Aorta (tissue), 5 donors: Measurements from ENCODE around the gene ACSS2. TPM values are rescaled to one million over a fixed set of nuclear protein-coding genes. Genes with fewer than 3 reads are reported as not detected.

Experiments
- ATAC-seq: fragments of 200-7000 bp; cut with Tn5 transposase; one replicate; pipeline ENCODE4 v1.9.1; 2022; ENCODE audit warnings: moderate library complexity; ENCODE audit not compliant: low FRiP score
- DNase-seq, 2 donors: peaks; one replicate each; pipeline ENCODE4 v3.0.0-alpha.2; 2020
- H3K27ac ChIP-seq, 2 donors: one replicate each; pipeline ENCODE4 v1.5.1; 2013; ENCODE audit warnings: low read length in 2 of 2, mild to moderate bottlenecking in 2 of 2, moderate library complexity in 2 of 2, control low read depth in 1 of 2, inconsistent platforms in 1 of 2, low read depth in 1 of 2
- H3K27me3 ChIP-seq, 2 donors: one replicate each; pipeline ENCODE4 v1.6.1; 2013; ENCODE audit warnings: control low read depth in 1 of 2, low read length in 1 of 2, mild to moderate bottlenecking in 1 of 2, moderate library complexity in 1 of 2; ENCODE audit not compliant: insufficient read depth in 2 of 2, control insufficient read depth in 1 of 2
- H3K36me3 ChIP-seq, 2 donors: one replicate each; pipeline ENCODE4 v1.6.1; 2013; ENCODE audit warnings: control low read depth in 1 of 2, low read length in 1 of 2, mild to moderate bottlenecking in 1 of 2; ENCODE audit not compliant: insufficient read depth in 2 of 2, control insufficient read depth in 1 of 2
- H3K4me1 ChIP-seq, 2 donors: one replicate each; pipeline ENCODE4 v1.6.1; 2013; ENCODE audit warnings: low read length in 2 of 2, control low read depth in 1 of 2, mild to moderate bottlenecking in 1 of 2, moderate library complexity in 1 of 2; ENCODE audit not compliant: insufficient read depth in 2 of 2, control insufficient read depth in 1 of 2
- H3K4me3 ChIP-seq, 2 donors: one replicate each; pipeline ENCODE4 v1.5.1; 2013; ENCODE audit warnings: low read length in 2 of 2, control low read depth in 1 of 2, mild to moderate bottlenecking in 1 of 2
- H3K9me3 ChIP-seq: one replicate; pipeline ENCODE4 v1.6.1; 2013; ENCODE audit warnings: mild to moderate bottlenecking, low read length; ENCODE audit not compliant: control insufficient read depth
- WGBS, 2 donors: extraction: QIAGEN DNeasy Blood & Tissue Kit; methylation state at CpG; one replicate each; pipeline ENCODE4 v1.1.7; 2013; 5-methylcytosine and 5-hydroxymethylcytosine counted together
- intact Hi-C, 2 donors: fragments of 100-400 bp; cut with DNase I; formaldehyde crosslinking; loops; one replicate each; pipeline versions ENCODE4 v1.14.2 to v1.15.0; 2022
- polyA plus RNA-seq, 2 donors: library from polyadenylated mRNA; stranded (reverse); fragments of 200-250 nt; gene quantifications; one replicate each; pipeline ENCODE4 v1.2.3, GENCODE V29; 2013
- total RNA-seq, 2 donors: library from RNA; stranded (reverse); fragmentation: NEBNext Ultra II Directional; extraction: Animal tissue kit (Norgen Biotek cat#: 25700); gene quantifications; one replicate each; pipeline ENCODE4 v1.2.1, GENCODE V29; 2021
- donor health status: healthy with polysubstance abuse.
- donor health status: Bipolar disorder and iron deficiency.
- donor health status: DM: no; HTN: no; CAD: no.
- donor health status: DM: no; HTN: no; CAD: no.
- donor health status: DM: yes; HTN: yes; CAD: no.

The ACSS2 gene
- total and polyA plus RNA-seq, 4 donors, result 59.4 to 99.0 (median 76.1) TPM

GRCh38 chr20:34925341-34925740, 48.9 kb downstream of the ACSS2 start:
- peaks cover 7 to 24% of the 10 kb centered on the region in 2 donors for H3K36me3 ChIP-seq
- H3K27ac ChIP-seq, result no peak overlapping the region
- H3K4me3 ChIP-seq, result no peak overlapping the region
- no peak for ATAC-seq
- no peaks in the 10 kb centered on the region for H3K27me3 ChIP-seq
- whole genome bisulfite sequencing, 2 donors, result 93 to 98% methylated on average over 3 of the region's 3 CpGs
- intact Hi-C loops, result no loop called here
- H3K4me1 ChIP-seq, result peaks cover 2 to 8% of the 10 kb centered on the region in 2 donors
- H3K9me3 ChIP-seq, result no peaks in the 10 kb centered on the region
- DNase-seq, result no peak

- ATAC-seq (no peak), DNase-seq (no peak)
- no peaks in the 10 kb centered on the region for H3K27me3 ChIP-seq
- intact Hi-C loops, result no loop called here
- no peak overlapping the region for H3K4me3 ChIP-seq
- H3K4me1 ChIP-seq, result peaks cover 2 to 8% of the 10 kb centered on the region in 2 donors
- no peak overlapping the region for H3K27ac ChIP-seq
- H3K36me3 ChIP-seq, result peaks cover 7 to 19% of the 10 kb centered on the region in 2 donors
- no peaks in the 10 kb centered on the region for H3K9me3 ChIP-seq
- 78% methylated on average over 1 of the region's 1 CpG for WGBS, 2 donors
These were observed 49.6 kb downstream of the ACSS2 start for GRCh38 chr20:34925981-34926380.

GRCh38 chr20:34926581-34926980, 50.2 kb downstream of the ACSS2 start:
- Histone ChIP-seq H3K4me3 (no peak overlapping the region), H3K27ac (no peak overlapping the region), H3K36me3 (peaks cover 3 to 18% of the 10 kb centered on the region in 2 donors), H3K27me3 (no peaks in the 10 kb centered on the region), H3K4me1 (peaks cover 2 to 8% of the 10 kb centered on the region in 2 donors), H3K9me3 (no peaks in the 10 kb centered on the region)
- DNase-seq (no peak), ATAC-seq (no peak)
- 95 to 96% methylated on average over 1 of the region's 1 CpG for WGBS, 2 donors
- intact Hi-C loops, result no loop called here

GRCh38 chr20:34927736-34928135, 51.3 kb downstream of the ACSS2 start:
- H3K27me3 ChIP-seq, result no peaks in the 10 kb centered on the region
- intact Hi-C loops, result no loop called here
- no peak overlapping the region for H3K27ac ChIP-seq
- 95 to 98% methylated on average over 1 of the region's 1 CpG for WGBS, 2 donors
- H3K4me1 ChIP-seq, result peaks cover 0 to 4% of the 10 kb centered on the region in 2 donors
- H3K4me3 ChIP-seq, result no peak overlapping the region
- H3K36me3 ChIP-seq, result peaks cover 3 to 18% of the 10 kb centered on the region in 2 donors
- ATAC-seq (no peak), DNase-seq (no peak)
- H3K9me3 ChIP-seq, result no peaks in the 10 kb centered on the region

- H3K27ac ChIP-seq, result no peak overlapping the region
- H3K4me1 ChIP-seq, result no peaks in the 10 kb centered on the region
- no peak overlapping the region for H3K4me3 ChIP-seq
- no peaks in the 10 kb centered on the region for H3K27me3 ChIP-seq
- intact Hi-C loops, result no loop called here
- WGBS, 2 donors, result 86 to 88% methylated on average over 2 of the region's 2 CpGs
- DNase-seq (no peak), ATAC-seq (no peak)
- no peaks in the 10 kb centered on the region for H3K9me3 ChIP-seq
- H3K36me3 ChIP-seq, result peaks cover 3 to 18% of the 10 kb centered on the region in 2 donors
These were observed 52.0 kb downstream of the ACSS2 start for GRCh38 chr20:34928411-34928810.

- DNase-seq, result no peak
- no peak for ATAC-seq
- WGBS, 2 donors, result 82 to 85% methylated on average over 7 of the region's 7 CpGs
- Histone ChIP-seq H3K36me3 (peaks cover 3 to 10% of the 10 kb centered on the region in 2 donors), H3K27me3 (no peaks in the 10 kb centered on the region), H3K27ac (no peak overlapping the region), H3K4me1 (no peaks in the 10 kb centered on the region), H3K4me3 (no peak overlapping the region), H3K9me3 (no peaks in the 10 kb centered on the region)
- intact Hi-C loops, result no loop called here
These were observed 55.4 kb downstream of the ACSS2 start for GRCh38 chr20:34931771-34932170.

- 71 to 75% methylated on average over 14 of the region's 14 CpGs for WGBS, 2 donors
- no peak overlapping the region for H3K4me3 ChIP-seq
- no peaks in the 10 kb centered on the region for H3K27me3 ChIP-seq
- intact Hi-C loops, result no loop called here
- peak; percentile 78 to 83 for DNase-seq
- H3K9me3 ChIP-seq, result no peaks in the 10 kb centered on the region
- ATAC-seq, result peak; percentile 63
- H3K27ac ChIP-seq, result no peak overlapping the region
- H3K36me3 ChIP-seq, result peaks cover 0 to 2% of the 10 kb centered on the region in 2 donors
- no peaks in the 10 kb centered on the region for H3K4me1 ChIP-seq
These were observed 62.2 kb downstream of the ACSS2 start for GRCh38 chr20:34938466-34939163.

- no peak overlapping the region for H3K27ac ChIP-seq
- intact Hi-C loops, result no loop called here
- no peak for DNase-seq
- H3K36me3 ChIP-seq, result peaks cover 0 to 3% of the 10 kb centered on the region in 2 donors
- no peaks in the 10 kb centered on the region for H3K27me3 ChIP-seq
- no peaks in the 10 kb centered on the region for H3K9me3 ChIP-seq
- H3K4me1 ChIP-seq, result no peaks in the 10 kb centered on the region
- no peak overlapping the region for H3K4me3 ChIP-seq
- no peak for ATAC-seq
- WGBS, 2 donors, result 58 to 66% methylated on average over 1 of the region's 1 CpG
These were observed 63.7 kb downstream of the ACSS2 start for GRCh38 chr20:34940081-34940481.

GRCh38 chr20:34941226-34941625, 64.8 kb downstream of the ACSS2 start:
- H3K4me3 ChIP-seq, result no peak overlapping the region
- ATAC-seq (no peak), DNase-seq (no peak)
- intact Hi-C loops, result no loop called here
- H3K36me3 ChIP-seq, result peaks cover 0 to 4% of the 10 kb centered on the region in 2 donors
- H3K9me3 ChIP-seq, result no peaks in the 10 kb centered on the region
- H3K27me3 ChIP-seq, result no peaks in the 10 kb centered on the region
- H3K27ac ChIP-seq, result no peak overlapping the region
- WGBS, 2 donors, result 88 to 92% methylated on average over 4 of the region's 4 CpGs
- H3K4me1 ChIP-seq, result no peaks in the 10 kb centered on the region
